ENCODE measurements around the gene PSPN. TPM values are rescaled to one million over a fixed set of nuclear protein-coding genes. Genes with fewer than 3 reads are reported as not detected.
A peak's percentile ranks its signal among the peaks of the same experiment; 100 is the strongest.

PSPN gene
- total RNA-seq, 1 donor from 2014 or later = 4.6 TPM

GRCh38 chr19:6393074-6393982 is 17.6 kb upstream of the PSPN start, which contains the start of gene GTF2F1:
Gene GTF2F1 (minus strand): TSS chr19:6393164. CDS start chr19:6392995, 169 bp downstream.
- peak within 1 kb of the TSS; percentile 98 for H3K27ac Mint-ChIP-seq (ENCODE audit: unreplicated experiment)
- no peaks in the 10 kb centered on the region for H3K9me3 Mint-ChIP-seq (ENCODE audit: unreplicated experiment)
- TF ChIP-seq CTCF (IDR thresholded peaks at IDR 0.05; ENCODE audit: unreplicated experiment) = no peak
- peaks cover 19% of the 10 kb centered on the region for H3K27me3 Mint-ChIP-seq (ENCODE audit: unreplicated experiment)
- peaks cover 23% of the 10 kb centered on the region for H3K36me3 Mint-ChIP-seq (ENCODE audit: low read depth, unreplicated experiment)
- H3K4me1 Mint-ChIP-seq (ENCODE audit: unreplicated experiment) = peaks cover 26% of the 10 kb centered on the region
- H3K4me3 Mint-ChIP-seq (ENCODE audit: unreplicated experiment) = peak within 1 kb of the TSS; percentile 94
- DNase-seq (ENCODE audit: low spot score) = peak; percentile 92

GRCh38 chr19:6392221-6393073 is 16.7 kb upstream of the PSPN start:
- Mint-ChIP-seq H3K27ac (ENCODE audit: unreplicated experiment) (peak overlapping the region; percentile 98), H3K27me3 (ENCODE audit: unreplicated experiment) (peaks cover 18% of the 10 kb centered on the region), H3K36me3 (ENCODE audit: low read depth, unreplicated experiment) (peaks cover 26% of the 10 kb centered on the region), H3K4me3 (ENCODE audit: unreplicated experiment) (peak overlapping the region; percentile 94), H3K9me3 (ENCODE audit: unreplicated experiment) (no peaks in the 10 kb centered on the region), H3K4me1 (ENCODE audit: unreplicated experiment) (peaks cover 26% of the 10 kb centered on the region)
- no peak for TF ChIP-seq CTCF (IDR thresholded peaks at IDR 0.05; ENCODE audit: unreplicated experiment)
- no peak for DNase-seq (ENCODE audit: low spot score)

GRCh38 chr19:6387372-6387771 is 11.6 kb upstream of the PSPN start:
- no peak overlapping the region for H3K4me3 Mint-ChIP-seq (ENCODE audit: unreplicated experiment)
- H3K27me3 Mint-ChIP-seq (ENCODE audit: unreplicated experiment) = peaks cover 11% of the 10 kb centered on the region
- H3K9me3 Mint-ChIP-seq (ENCODE audit: unreplicated experiment) = no peaks in the 10 kb centered on the region
- peaks cover 10% of the 10 kb centered on the region for H3K4me1 Mint-ChIP-seq (ENCODE audit: unreplicated experiment)
- H3K36me3 Mint-ChIP-seq (ENCODE audit: low read depth, unreplicated experiment) = peaks cover 41% of the 10 kb centered on the region
- no peak for TF ChIP-seq CTCF (IDR thresholded peaks at IDR 0.05; ENCODE audit: unreplicated experiment)
- no peak overlapping the region for H3K27ac Mint-ChIP-seq (ENCODE audit: unreplicated experiment)
- DNase-seq (ENCODE audit: low spot score) = no peak

GRCh38 chr19:6384381-6384780 is 8.6 kb upstream of the PSPN start:
- H3K36me3 Mint-ChIP-seq (ENCODE audit: low read depth, unreplicated experiment) = peaks cover 48% of the 10 kb centered on the region
- no peak for DNase-seq (ENCODE audit: low spot score)
- TF ChIP-seq CTCF (IDR thresholded peaks at IDR 0.05; ENCODE audit: unreplicated experiment) = no peak

More at GRCh38 chr19:6384381-6384780, 8.6 kb upstream of the PSPN start:
- H3K4me1 Mint-ChIP-seq (ENCODE audit: unreplicated experiment) = no peaks in the 10 kb centered on the region
- H3K4me3 Mint-ChIP-seq (ENCODE audit: unreplicated experiment) = no peak overlapping the region
- peaks cover 6% of the 10 kb centered on the region for H3K27me3 Mint-ChIP-seq (ENCODE audit: unreplicated experiment)
- no peaks in the 10 kb centered on the region for H3K9me3 Mint-ChIP-seq (ENCODE audit: unreplicated experiment)
- H3K27ac Mint-ChIP-seq (ENCODE audit: unreplicated experiment) = no peak overlapping the region
